ENCODE data around the gene OR10A2.

DNA sequence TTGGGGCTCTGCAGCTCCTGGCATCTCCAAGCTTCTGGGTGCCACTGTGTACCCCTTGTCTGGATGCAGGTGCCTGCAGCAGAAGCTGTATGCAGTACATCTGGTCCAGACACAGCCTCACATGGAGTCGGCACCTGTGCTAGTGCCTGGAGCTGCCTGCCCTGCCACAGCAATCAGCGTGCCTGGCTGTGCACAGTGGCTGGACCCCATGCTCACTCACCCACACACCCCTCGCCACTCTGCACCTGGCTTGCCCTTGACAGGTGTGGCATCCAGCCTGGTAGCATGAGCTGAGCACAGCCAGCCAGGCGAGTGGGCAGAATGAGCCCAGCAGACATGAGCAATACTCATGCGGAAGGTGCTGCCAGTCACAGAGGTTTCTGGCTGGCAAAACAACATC lies 43.9 kb upstream of the OR10A2 start:
- TF ChIP-seq MYC (IDR thresholded peaks at IDR 0.05; ENCODE audit: insufficient read depth, insufficient read length, insufficient replicate concordance, low read length, severe bottlenecking): no peak
- TF ChIP-seq, protein P1, sequence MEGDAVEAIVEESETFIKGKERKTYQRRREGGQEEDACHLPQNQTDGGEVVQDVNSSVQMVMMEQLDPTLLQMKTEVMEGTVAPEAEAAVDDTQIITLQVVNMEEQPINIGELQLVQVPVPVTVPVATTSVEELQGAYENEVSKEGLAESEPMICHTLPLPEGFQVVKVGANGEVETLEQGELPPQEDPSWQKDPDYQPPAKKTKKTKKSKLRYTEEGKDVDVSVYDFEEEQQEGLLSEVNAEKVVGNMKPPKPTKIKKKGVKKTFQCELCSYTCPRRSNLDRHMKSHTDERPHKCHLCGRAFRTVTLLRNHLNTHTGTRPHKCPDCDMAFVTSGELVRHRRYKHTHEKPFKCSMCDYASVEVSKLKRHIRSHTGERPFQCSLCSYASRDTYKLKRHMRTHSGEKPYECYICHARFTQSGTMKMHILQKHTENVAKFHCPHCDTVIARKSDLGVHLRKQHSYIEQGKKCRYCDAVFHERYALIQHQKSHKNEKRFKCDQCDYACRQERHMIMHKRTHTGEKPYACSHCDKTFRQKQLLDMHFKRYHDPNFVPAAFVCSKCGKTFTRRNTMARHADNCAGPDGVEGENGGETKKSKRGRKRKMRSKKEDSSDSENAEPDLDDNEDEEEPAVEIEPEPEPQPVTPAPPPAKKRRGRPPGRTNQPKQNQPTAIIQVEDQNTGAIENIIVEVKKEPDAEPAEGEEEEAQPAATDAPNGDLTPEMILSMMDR (IDR thresholded peaks at IDR 0.05 in 2 of 3, conservative IDR thresholded peaks at IDR 0.05 in 1 of 3; ENCODE audit: control insufficient read depth in 2 of 3, extremely low read depth in 1 of 3, insufficient read depth in 1 of 3, low read depth in 3 of 3, low read length in 3 of 3): no peak
- TF ChIP-seq EP300 (IDR thresholded peaks at IDR 0.05; ENCODE audit: borderline replicate concordance in 1 of 2, control insufficient read depth in 1 of 2, low read depth in 2 of 2, low read length in 2 of 2): no peak
- TF ChIP-seq YY1 (IDR thresholded peaks at IDR 0.05; ENCODE audit: low read depth, low read length): no peak
- no peak for TF ChIP-seq EZH2 (IDR thresholded peaks at IDR 0.05; ENCODE audit: borderline replicate concordance, control insufficient read depth, low read depth, low read length)
- TF ChIP-seq SREBF2 (IDR thresholded peaks at IDR 0.05; ENCODE audit: low read length): no peak
- no peak for TF ChIP-seq POLR2AphosphoS5 (IDR thresholded peaks at IDR 0.05; ENCODE audit: low read length)
- no peak for TF ChIP-seq SIN3A (IDR thresholded peaks at IDR 0.05; ENCODE audit: low read depth, low read length)
- TF ChIP-seq RFX5 (IDR thresholded peaks at IDR 0.05; ENCODE audit: low read depth, low read length): no peak
